Activated CD8-positive, alpha-beta memory T cell treated with anti-CD3 and anti-CD28 coated beads, Interleukin-2, amount 50 U/mL, for 1 hour (primary cell): ENCODE measurements around the gene RYR3.

Experiments used
- DNase-seq: peaks from one replicate; pipeline ENCODE4 v3.0.0-alpha.2; 2020; ENCODE audit errors: extremely low read depth

The RYR3 gene

DNA sequence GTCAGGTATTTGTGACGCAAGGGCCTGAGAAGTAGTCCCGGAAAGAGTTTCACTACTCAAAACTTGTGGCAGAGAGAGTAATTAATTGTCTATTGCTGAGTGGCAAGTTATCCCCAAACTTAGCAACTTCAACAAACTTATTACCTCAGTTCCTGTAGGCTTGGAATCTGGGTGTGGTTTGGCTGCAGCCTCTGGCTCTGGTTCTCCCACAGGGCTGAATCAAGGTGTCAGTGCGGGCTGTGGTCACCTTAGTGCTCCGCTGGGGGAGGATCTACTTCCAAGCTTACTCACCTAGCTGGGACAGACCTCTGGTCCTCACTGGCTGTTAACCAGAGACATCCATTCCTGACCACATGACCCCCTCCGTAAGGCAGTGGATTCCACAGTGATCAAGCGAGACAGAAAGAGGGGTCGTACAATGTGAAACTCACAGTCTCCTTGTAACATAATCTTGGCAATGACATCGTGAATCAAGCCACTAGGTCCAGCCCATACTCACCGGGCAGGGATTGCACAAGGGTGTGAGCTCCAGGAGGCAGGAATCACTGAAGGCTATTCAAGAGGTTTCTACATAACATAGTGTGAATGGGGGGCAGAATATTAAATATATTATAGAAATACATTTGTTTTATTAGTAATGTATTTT, 138.3 kb downstream of the RYR3 start:
- DNase-seq = no peak

DNA sequence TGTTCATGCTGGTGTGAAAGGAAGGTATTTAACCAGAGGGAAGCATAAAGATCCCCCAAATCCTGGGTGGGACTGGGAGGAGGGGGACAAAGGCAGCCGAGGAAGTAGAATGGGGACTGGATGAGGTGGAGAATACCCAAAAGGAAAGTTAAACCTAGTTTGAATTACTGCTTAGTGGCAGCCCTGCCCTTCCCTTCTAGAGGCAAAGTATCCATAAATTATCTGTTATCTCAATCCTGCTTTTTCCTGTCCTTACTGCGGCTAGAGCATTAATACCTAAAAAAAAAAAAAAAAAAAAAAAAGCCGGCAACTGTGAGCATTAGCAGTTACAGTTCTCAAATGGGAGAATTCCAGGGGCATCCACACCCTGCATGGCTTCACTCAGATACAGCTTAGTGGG, 139.0 kb downstream of the RYR3 start:
- no peak for DNase-seq

DNA sequence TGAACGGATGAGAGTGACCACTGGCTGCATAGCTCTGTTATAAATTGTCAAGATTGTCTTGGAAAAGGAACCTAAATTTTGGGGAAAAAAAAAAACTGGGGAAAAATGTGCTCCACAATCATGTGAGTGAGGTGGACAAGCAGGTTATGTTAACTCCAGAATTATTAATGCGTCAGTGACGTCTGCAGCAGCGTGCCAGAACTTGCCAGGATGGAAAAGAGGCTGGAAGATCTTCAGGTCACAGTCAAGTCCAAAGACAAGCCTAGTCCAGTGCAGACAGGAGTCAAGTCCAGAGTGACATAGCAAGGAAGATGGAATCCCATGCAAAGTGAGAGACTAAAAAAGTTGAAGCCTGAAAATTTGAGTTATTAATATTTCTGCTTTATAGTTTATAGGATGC, 140.6 kb downstream of the RYR3 start:
- no peak for DNase-seq

- DNase-seq = no peak
These were observed 143.0 kb downstream of the RYR3 start for GRCh38 chr15:33453761-33454160.

GRCh38 chr15:33454346-33454745, 143.6 kb downstream of the RYR3 start:
- DNase-seq = no peak

- DNase-seq = no peak
These were observed 144.2 kb downstream of the RYR3 start for GRCh38 chr15:33454996-33455395.

GRCh38 chr15:33458421-33458820, 147.7 kb downstream of the RYR3 start:
- no peak for DNase-seq

- no peak for DNase-seq
These were observed 149.5 kb downstream of the RYR3 start for GRCh38 chr15:33460166-33460805.

GRCh38 chr15:33461671-33462070, 150.9 kb downstream of the RYR3 start:
- DNase-seq = no peak

DNA sequence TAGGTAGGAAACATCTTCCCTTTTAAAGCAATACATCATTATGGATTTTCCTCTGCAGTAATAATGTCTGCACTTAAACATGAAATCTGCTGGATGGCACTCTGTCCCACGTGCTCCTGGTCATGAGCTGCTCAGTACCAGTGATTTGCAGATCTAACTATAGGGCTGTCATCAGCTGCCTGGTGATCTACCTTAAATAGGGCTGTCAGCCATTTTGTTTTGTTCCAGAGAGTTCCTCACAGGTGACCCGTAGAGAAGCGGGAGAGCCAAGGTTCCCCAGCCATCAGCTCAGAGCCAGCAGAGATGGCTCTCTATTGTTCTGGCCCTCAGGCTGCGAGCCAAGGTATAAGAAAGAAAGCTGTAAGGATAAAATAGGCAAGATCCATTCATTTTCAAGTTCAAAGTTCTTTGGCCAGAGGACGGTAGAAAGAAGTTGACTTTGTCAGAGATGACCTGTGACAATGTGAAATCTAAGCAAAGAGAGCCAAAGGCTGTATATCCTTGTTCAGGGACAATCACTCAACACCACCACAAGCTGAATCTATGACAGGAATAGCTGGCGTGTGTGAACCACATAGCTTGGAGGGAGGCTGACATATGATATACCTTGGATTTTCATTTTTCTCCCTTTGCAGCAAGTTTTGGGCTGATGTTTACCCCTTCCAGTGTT, 156.5 kb downstream of the RYR3 start:
- DNase-seq = no peak

DNA sequence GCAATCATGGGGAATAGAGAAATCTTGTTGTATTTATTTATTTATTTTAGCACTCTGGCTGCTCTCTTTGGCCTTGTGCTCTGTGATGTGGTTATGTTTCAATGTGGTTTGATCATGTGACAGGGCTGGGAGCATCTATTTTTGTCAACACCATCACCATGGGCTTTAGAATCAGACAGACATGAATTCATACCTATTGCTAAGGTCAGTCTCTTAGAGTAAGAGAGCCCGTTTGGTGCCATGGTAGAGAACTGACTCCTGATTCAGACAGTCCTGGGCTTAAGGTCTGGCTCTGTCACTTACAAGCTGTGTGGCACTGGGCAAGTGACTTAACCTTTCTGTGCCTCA, 157.0 kb downstream of the RYR3 start:
- no peak for DNase-seq

GRCh38 chr15:33468740-33469139, 158.0 kb downstream of the RYR3 start:
- no peak for DNase-seq

DNA sequence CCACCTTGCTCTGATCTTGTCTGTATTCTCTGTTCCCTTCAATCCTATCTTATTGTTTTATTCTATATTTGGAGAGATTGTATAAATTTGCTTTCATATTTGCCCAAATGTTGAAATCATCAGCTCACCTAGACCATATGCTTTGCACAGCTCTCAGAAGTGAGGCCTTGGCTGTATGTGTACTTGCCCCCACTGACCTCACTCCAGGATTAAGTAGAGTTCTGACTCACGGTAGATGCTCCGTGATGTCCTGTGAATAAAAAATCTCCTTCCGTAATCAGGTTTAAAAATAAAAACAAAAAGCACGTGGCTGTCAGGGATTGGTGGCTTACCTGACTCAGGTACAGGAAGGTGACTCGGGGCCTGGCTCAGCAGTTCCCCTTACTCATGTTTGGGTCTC, 162.2 kb downstream of the RYR3 start:
- DNase-seq = no peak

DNA sequence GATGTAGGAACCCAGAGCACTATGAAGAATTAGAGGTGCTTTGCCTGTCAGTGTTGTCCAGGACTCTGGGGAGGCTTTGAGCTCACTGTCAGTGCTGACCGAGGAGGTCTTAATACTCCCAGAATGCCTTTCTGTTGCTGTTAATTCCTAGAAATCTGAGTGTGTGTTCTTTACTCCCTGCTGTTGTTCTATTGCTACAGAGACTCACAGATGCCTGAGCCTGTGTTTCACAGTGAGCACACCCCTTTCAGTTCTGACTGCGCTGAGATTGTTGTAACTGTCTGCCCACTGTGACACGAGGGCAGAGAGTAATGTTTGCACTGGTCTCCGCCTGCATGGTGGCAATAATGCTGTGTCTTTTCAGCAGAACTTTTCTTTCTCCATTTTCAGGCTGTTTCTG, 162.9 kb downstream of the RYR3 start:
- DNase-seq = no peak

DNA sequence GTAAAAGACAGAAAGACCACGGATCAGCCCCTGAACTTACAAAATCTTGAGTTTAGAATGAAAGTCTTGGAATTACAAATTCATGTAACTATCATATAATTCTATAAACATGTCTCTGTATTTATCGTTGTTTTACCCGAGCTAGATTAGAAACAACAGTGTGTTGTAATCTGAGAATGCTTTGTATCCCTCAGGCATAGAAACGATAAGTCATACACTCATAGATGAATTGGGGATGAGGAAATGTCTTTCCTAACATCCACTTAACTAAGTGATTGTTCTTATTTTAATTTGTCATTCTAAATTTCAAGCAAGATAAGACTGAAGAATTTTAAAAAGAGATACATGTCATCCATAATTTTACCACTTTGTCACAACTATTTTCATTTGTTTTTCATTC, 165.3 kb downstream of the RYR3 start:
- no peak for DNase-seq

- no peak for DNase-seq
These were observed 166.1 kb downstream of the RYR3 start for GRCh38 chr15:33476908-33477307.

GRCh38 chr15:33489335-33489734, 178.6 kb downstream of the RYR3 start:
- DNase-seq = no peak

GRCh38 chr15:33490703-33491102, 179.9 kb downstream of the RYR3 start:
- DNase-seq = no peak

- DNase-seq = no peak
These were observed 181.8 kb downstream of the RYR3 start for GRCh38 chr15:33492434-33493052.

DNA sequence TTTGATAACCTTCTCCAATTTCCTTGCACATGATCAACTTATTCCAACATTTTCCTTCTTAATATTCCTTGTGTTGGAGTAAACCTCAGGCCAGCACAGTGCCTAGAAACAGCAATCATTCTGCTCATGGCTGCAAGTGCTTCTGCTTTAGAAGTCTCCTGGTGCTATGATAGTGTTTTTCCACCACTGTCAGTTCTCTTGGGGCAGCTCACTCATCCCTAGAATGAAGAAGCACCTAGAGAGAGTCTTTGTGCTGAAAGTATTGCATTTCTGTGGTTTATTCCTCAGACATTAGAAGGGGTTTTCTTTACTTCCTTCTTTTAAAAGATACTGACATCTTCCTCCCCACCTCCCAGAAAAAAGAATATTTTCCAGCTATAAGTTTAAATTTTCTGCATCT, 183.5 kb downstream of the RYR3 start:
- no peak for DNase-seq

GRCh38 chr15:33500432-33501195, 189.8 kb downstream of the RYR3 start:
- no peak for DNase-seq

- no peak for DNase-seq
These were observed 192.9 kb downstream of the RYR3 start for GRCh38 chr15:33503681-33504080.
